CD14-positive monocyte (primary cell): ENCODE data around the gene SLC24A3. TPM values are rescaled to one million over a fixed set of nuclear protein-coding genes. Genes with fewer than 3 reads are reported as not detected.

Source experiments
- DNase-seq, 3 donors: peaks; one replicate each; pipeline ENCODE4 v3.0.0-alpha.2; 2011 to 2022
- H2AFZ ChIP-seq: 2 replicates; pipeline ENCODE4 v1.6.0; 2012; ENCODE audit warnings: mild to moderate bottlenecking, low read depth, low read length, inconsistent platforms; ENCODE audit not compliant: insufficient read depth, poor library complexity, severe bottlenecking
- H3K27ac ChIP-seq, 2 donors: 1 replicate in 1 of 2; 2 replicates in 1 of 2; pipeline ENCODE4 v1.5.1; 2012 to 2013; ENCODE audit warnings: low read length in 2 of 2, control low read depth in 1 of 2, inconsistent platforms in 1 of 2, low read depth in 1 of 2, mild to moderate bottlenecking in 1 of 2
- H3K27me3 ChIP-seq, 2 donors: one replicate each; pipeline versions ENCODE4 v1.6.0 to v1.6.1; 2011 to 2013; ENCODE audit warnings: low read length in 2 of 2; ENCODE audit not compliant: control insufficient read depth in 2 of 2, insufficient read depth in 2 of 2
- H3K36me3 ChIP-seq, 2 donors: replicated peaks in 1 of 2; 1 replicate in 1 of 2; 2 replicates in 1 of 2; pipeline versions ENCODE4 v1.5.1 to v1.6.1; 2012 to 2013; ENCODE audit warnings: low read length in 2 of 2, control low read depth in 1 of 2, inconsistent platforms in 1 of 2, mild to moderate bottlenecking in 1 of 2; ENCODE audit not compliant: insufficient read depth in 2 of 2, control insufficient read depth in 1 of 2
- H3K4me1 ChIP-seq, 2 donors: 1 replicate in 1 of 2; 2 replicates in 1 of 2; pipeline versions ENCODE4 v1.5.1 to v1.6.1; 2012 to 2013; ENCODE audit warnings: low read length in 2 of 2, control low read depth in 1 of 2, inconsistent platforms in 1 of 2, mild to moderate bottlenecking in 1 of 2, moderate library complexity in 1 of 2; ENCODE audit not compliant: insufficient read depth in 2 of 2, control insufficient read depth in 1 of 2
- H3K4me2 ChIP-seq: replicated peaks from 2 replicates; pipeline ENCODE3; 2012; ENCODE audit warnings: low read length, moderate library complexity, mild to moderate bottlenecking; ENCODE audit not compliant: poor library complexity, severe bottlenecking; ENCODE audit errors: extremely low read depth
- H3K4me3 ChIP-seq, 3 experiments: fragments of 200-600 bp in 1 of 3; sonication (generic) in 1 of 3; replicated peaks in 1 of 3; 1 replicate in 2 of 3; 2 replicates in 1 of 3; pipeline ENCODE4 v1.5.1; 2011 to 2013; ENCODE audit warnings: low read length in 3 of 3, mild to moderate bottlenecking in 3 of 3, control low read depth in 2 of 3, low read depth in 2 of 3, inconsistent platforms in 1 of 3, moderate library complexity in 1 of 3
- H3K79me2 ChIP-seq: 2 replicates; pipeline ENCODE4 v1.6.0; 2012; ENCODE audit warnings: mild to moderate bottlenecking, control low read depth, inconsistent platforms, low read length, moderate library complexity; ENCODE audit not compliant: insufficient read depth
- H3K9ac ChIP-seq: 2 replicates; pipeline ENCODE4 v1.6.0; 2017; ENCODE audit warnings: low read length, mild to moderate bottlenecking; ENCODE audit not compliant: insufficient read depth, poor library complexity, severe bottlenecking
- H3K9me3 ChIP-seq, 2 donors: replicated peaks in 1 of 2; 1 replicate in 1 of 2; 2 replicates in 1 of 2; pipeline versions ENCODE4 v1.5.1 to v1.6.1; 2012 to 2013; ENCODE audit warnings: low read length in 2 of 2, control low read depth in 1 of 2; ENCODE audit not compliant: control insufficient read depth in 1 of 2, insufficient read depth in 1 of 2
- H4K20me1 ChIP-seq: 2 replicates; pipeline ENCODE4 v1.6.0; 2012; ENCODE audit warnings: mild to moderate bottlenecking, low read length, control low read depth, moderate library complexity; ENCODE audit not compliant: insufficient read depth
- H3K27ac Mint-ChIP-seq, 7 donors: one replicate each; pipeline ENCODE4 v1.8.0; 2020; ENCODE audit warnings: mild to moderate bottlenecking in 7 of 7, mixed read lengths in 7 of 7, moderate library complexity in 6 of 7, inconsistent platforms in 2 of 7
- H3K27me3 Mint-ChIP-seq, 3 donors: one replicate each; pipeline ENCODE4 v1.8.0; 2021 to 2022; ENCODE audit warnings: low read depth in 3 of 3, mild to moderate bottlenecking in 3 of 3, mixed read lengths in 3 of 3, moderate library complexity in 3 of 3, inconsistent platforms in 1 of 3
- H3K36me3 Mint-ChIP-seq, 2 donors: one replicate each; pipeline ENCODE4 v1.8.0; 2020; ENCODE audit warnings: mixed read lengths in 2 of 2, inconsistent platforms in 1 of 2, mild to moderate bottlenecking in 1 of 2
- H3K4me1 Mint-ChIP-seq: one replicate; pipeline ENCODE4 v1.8.0; 2020; ENCODE audit warnings: mild to moderate bottlenecking, mixed read lengths
- H3K4me3 Mint-ChIP-seq, 2 donors: one replicate each; pipeline ENCODE4 v1.8.0; 2020; ENCODE audit warnings: mild to moderate bottlenecking in 2 of 2, mixed read lengths in 2 of 2, moderate library complexity in 1 of 2
- H3K9me3 Mint-ChIP-seq, 7 donors: one replicate each; pipeline ENCODE4 v1.8.0; 2020 to 2022; ENCODE audit warnings: mixed read lengths in 7 of 7, mild to moderate bottlenecking in 6 of 7, moderate library complexity in 6 of 7, inconsistent platforms in 2 of 7
- WGBS: methylation state at CpG from one replicate; pipeline ENCODE4 v1.1.5; 2013; ENCODE audit warnings: missing lambda C conversion rate; ENCODE audit not compliant: insufficient coverage; 5-methylcytosine and 5-hydroxymethylcytosine counted together
- intact Hi-C, 2 donors: fragments of 100-400 bp; cut with micrococcal nuclease; formaldehyde crosslinking; loops; one replicate each; pipeline versions ENCODE4 v1.15.0 to v1.15.1; 2023
- polyA plus RNA-seq, 3 donors: library from polyadenylated mRNA; depleted of rRNA in 1 of 3; unstranded in 2 of 3; stranded (reverse) in 1 of 3; fragments of 300-500 nt in 2 of 3; fragments of >200 nt in 1 of 3; fragmentation: Illumina TruSeq in 2 of 3; gene quantifications; 1 replicate in 2 of 3; 2 replicates in 1 of 3; pipeline ENCODE4 v1.2.3, GENCODE V29; 2012 to 2021
- TF ChIP-seq, protein P1 (sequence below): fragments of 200-600 bp; IDR thresholded peaks from one replicate; pipeline ENCODE4 v1.8.0; 2022; ENCODE audit warnings: antibody characterized with exemption, mild to moderate bottlenecking

The SLC24A3 gene
- polyA plus RNA-seq, 3 donors: 0.04 to 0.08 TPM; not detected in 1

DNA sequence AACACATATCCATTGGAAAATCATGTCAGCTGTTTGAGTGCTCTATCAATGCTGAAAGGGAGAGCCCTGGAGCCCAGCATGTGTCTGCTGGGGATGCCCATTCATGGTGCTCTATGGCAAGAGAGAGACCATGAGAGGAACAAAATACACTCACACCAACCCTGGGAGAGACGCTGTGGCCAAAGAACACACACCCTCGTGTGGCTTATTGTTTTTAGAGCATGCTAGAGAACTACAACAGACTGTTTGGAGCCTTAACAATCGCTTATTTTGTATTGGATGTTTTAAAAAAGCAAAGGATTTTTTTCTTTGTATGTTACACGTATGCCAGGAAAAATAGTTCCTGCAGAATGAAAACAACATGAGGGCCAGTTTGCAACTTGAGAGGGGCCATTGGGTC lies 151.0 kb downstream of the SLC24A3 start:
- H4K20me1 ChIP-seq: no peaks in the 10 kb centered on the region
- peaks cover 0 to 2% (median 0%) of the 10 kb centered on the region in 3 donors for H3K27me3 Mint-ChIP-seq
- H3K36me3 ChIP-seq: no peaks in the 10 kb centered on the region
- no peaks in the 10 kb centered on the region for H3K79me2 ChIP-seq
- no peak overlapping the region for H3K27ac Mint-ChIP-seq
- intact Hi-C loops: no loop called here
- H3K4me3 Mint-ChIP-seq: no peak overlapping the region
- peaks cover 0 to 2% (median 0%) of the 10 kb centered on the region in 7 donors for H3K9me3 Mint-ChIP-seq
- no peak overlapping the region for H3K9ac ChIP-seq
- 97% methylated on average over 4 of the region's 4 CpGs for whole genome bisulfite sequencing
- H2AFZ ChIP-seq: no peak overlapping the region
- H3K4me3 ChIP-seq: no peak overlapping the region
- no peak overlapping the region for H3K4me2 ChIP-seq
- H3K36me3 Mint-ChIP-seq: no peaks in the 10 kb centered on the region
- H3K4me1 Mint-ChIP-seq: no peaks in the 10 kb centered on the region
- H3K9me3 ChIP-seq: no peaks in the 10 kb centered on the region
- no peak overlapping the region for H3K27ac ChIP-seq
- H3K27me3 ChIP-seq: no peaks in the 10 kb centered on the region
- no peak for DNase-seq
- TF ChIP-seq, protein P1, sequence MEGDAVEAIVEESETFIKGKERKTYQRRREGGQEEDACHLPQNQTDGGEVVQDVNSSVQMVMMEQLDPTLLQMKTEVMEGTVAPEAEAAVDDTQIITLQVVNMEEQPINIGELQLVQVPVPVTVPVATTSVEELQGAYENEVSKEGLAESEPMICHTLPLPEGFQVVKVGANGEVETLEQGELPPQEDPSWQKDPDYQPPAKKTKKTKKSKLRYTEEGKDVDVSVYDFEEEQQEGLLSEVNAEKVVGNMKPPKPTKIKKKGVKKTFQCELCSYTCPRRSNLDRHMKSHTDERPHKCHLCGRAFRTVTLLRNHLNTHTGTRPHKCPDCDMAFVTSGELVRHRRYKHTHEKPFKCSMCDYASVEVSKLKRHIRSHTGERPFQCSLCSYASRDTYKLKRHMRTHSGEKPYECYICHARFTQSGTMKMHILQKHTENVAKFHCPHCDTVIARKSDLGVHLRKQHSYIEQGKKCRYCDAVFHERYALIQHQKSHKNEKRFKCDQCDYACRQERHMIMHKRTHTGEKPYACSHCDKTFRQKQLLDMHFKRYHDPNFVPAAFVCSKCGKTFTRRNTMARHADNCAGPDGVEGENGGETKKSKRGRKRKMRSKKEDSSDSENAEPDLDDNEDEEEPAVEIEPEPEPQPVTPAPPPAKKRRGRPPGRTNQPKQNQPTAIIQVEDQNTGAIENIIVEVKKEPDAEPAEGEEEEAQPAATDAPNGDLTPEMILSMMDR: no peak
- no peaks in the 10 kb centered on the region for H3K4me1 ChIP-seq

DNA sequence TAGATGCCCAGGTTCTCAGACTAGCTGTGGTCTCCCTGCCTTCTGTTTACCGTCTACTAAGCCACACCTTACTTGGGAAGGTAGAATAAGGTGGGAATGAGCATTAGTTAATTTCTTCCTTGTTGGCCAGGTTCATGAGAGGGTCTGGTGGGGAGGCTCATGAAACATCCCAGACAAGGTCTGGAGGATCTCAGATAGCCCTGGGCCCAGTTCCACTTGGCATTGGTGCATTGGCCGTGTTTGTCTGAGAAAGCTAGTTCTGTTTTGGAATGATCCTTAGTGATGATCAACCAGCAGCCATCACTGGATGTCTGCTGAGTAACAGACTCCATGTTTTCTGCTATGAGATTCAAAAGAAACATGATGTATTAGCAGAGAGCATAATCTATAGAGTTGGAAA lies 155.1 kb downstream of the SLC24A3 start:
- H3K4me3 Mint-ChIP-seq: no peak overlapping the region
- H3K9me3 Mint-ChIP-seq: peaks cover 0 to 3% (median 0%) of the 10 kb centered on the region in 7 donors
- H3K4me1 ChIP-seq: no peaks in the 10 kb centered on the region
- H3K36me3 ChIP-seq: no peaks in the 10 kb centered on the region
- intact Hi-C loops: no loop called here
- no peak overlapping the region for H2AFZ ChIP-seq
- DNase-seq: no peak
- peaks cover 0 to under 1% (median 0%) of the 10 kb centered on the region in 3 donors for H3K27me3 Mint-ChIP-seq
- H3K9ac ChIP-seq: no peak overlapping the region
- no peak overlapping the region for H3K27ac ChIP-seq
- no peaks in the 10 kb centered on the region for H3K4me1 Mint-ChIP-seq
- no peaks in the 10 kb centered on the region for H3K27me3 ChIP-seq
- no peak overlapping the region for H3K4me2 ChIP-seq
- no peaks in the 10 kb centered on the region for H4K20me1 ChIP-seq
- 89% methylated on average over 1 of the region's 2 CpGs for WGBS
- TF ChIP-seq, protein P1: no peak
- no peak overlapping the region for H3K27ac Mint-ChIP-seq
- no peaks in the 10 kb centered on the region for H3K79me2 ChIP-seq
- H3K4me3 ChIP-seq: no peak overlapping the region
- H3K36me3 Mint-ChIP-seq: no peaks in the 10 kb centered on the region
- H3K9me3 ChIP-seq: no peaks in the 10 kb centered on the region
